Medulla oblongata (tissue), 1 donor: ENCODE results near the gene ETFB.
"Not testable (repeated sequence)": the region's sequence is repeated elsewhere in the genome, so short reads cannot be mapped to it uniquely, and the experiment has no call there.

Experiments used
- DNase-seq: peaks from one replicate; pipeline ENCODE4 v3.0.0-alpha.2; 2015; ENCODE audit errors: extremely low spot score

Gene ETFB

DNA sequence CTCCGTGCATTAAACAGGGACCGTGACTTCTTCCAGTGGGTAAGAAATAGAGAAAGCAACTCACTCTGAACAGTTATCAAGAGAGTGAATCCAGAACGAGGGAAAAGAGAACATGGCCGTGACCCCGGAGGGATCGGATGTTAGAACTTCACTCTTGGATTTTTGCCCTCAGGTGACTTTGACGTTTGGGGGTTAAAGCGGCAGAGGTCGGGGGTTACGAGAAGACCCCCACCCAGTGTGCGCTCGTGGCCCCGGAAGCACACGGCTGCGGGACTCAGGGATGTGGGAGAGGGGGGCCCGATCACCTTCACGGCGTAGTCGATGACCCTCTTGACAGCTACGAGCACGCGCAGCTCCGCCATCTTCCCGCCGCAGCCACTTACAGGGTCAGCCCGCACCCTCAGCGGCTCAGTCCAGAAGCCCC lies at the start of gene ETFB:
Gene ETFB, minus strand, starts transcription at position 424 of the 424 bp plus-strand sequence. Its CDS starts 62 bp downstream, at position 362.
- peak; percentile 45 for DNase-seq

DNA sequence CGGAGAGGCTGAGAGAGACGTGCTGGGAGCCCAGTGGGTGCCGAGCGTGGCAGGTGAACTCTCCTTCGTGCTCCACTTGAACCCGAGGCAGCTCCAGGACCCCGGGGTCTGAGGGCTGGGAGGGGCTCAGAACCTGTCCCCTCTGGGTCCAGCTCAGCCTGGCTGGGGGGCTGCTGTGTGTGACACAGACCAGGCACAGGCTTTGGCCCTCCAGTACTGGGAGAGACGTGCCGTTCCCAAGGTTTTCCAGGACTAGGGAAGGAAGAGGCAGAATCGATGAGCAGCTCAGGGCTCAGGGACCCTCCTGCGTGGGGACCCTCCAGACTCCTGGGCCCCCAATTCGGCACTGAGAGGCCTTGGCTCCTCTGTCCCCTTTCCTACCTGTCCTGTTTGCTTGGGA lies 49.0 kb upstream of the ETFB start:
- no peak for DNase-seq

GRCh38 chr19:51410950-51411748 lies 45.0 kb upstream of the ETFB start:
- no peak for DNase-seq

DNA sequence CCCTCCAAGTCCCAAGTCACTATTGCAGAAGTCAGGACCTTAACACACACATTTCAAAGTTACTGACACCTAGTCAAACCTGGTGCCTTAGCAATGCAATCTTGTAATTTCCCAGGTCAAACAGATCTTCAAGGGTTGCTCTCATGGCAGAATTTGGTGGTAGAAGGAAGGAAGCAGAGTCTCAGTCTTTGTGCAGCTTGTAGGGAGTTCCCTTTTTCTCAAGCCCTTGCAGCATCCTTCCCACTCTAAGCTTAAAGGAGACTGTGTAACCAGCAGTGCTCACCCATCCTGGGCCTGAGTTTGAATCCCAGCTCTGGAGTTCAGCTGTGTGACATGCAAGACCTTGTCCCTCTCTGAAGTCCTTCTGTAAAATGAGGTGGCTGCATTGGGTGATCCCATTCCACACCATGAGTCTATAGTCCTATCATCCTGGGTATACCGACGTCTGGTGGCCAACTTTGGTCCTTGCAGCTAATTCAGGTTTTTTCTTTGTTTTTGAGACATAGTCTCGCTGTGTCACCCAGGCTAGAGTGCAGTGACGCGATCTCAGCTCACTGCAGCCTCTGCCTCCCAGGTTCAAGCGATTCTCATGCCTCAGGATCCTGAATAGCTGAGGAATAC lies 41.4 kb upstream of the ETFB start:
- DNase-seq, result peak; percentile 60

- no peak for DNase-seq
Measured at GRCh38 chr19:51402117-51402516, 35.9 kb upstream of the ETFB start.

DNA sequence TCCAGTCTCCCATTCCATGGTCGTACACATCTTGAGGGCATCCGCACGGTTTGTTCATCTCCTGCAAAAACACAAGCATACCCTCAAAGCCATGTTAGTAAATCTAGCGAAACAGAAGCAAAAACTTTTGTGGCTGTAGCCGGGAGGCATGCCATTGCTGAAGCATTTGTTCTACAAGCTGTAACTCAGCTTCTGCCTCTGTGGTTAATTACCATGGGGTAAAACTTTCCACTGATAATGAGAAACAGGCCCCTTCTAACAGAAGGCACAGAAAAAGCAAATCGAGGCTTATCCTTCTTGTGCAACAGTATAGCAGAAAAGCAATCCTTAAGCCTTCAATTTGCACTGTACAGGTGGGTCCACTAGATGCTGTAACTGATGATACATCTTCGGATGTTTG lies 33.7 kb upstream of the ETFB start:
- DNase-seq, result not testable (repeated sequence)

DNA sequence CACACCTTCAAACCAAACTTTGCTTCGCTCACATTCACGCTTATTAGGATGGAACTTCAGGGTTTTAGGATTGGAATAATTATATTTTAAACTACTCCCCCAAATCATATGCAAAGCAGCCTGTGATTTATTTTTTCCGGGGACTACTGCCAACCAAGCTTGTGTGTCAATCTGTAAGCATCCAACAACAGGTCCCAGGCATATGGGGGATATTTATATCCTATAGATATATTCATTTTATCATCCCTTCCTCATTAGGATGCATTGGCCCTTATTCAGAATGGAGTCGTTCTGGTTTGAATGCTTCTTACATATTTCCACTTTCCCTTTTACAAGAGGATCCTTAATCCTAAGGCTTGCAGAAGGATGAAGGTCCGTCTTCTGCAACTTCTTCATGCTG lies 33.0 kb upstream of the ETFB start:
- DNase-seq, result no peak

GRCh38 chr19:51398096-51398704 lies 32.0 kb upstream of the ETFB start:
- DNase-seq, result peak; percentile 57

- not testable (repeated sequence) for DNase-seq
Measured at GRCh38 chr19:51397453-51397852, 31.3 kb upstream of the ETFB start.

- DNase-seq, result no peak
Measured at GRCh38 chr19:51396175-51396574, 30.0 kb upstream of the ETFB start.

GRCh38 chr19:51394050-51394836 lies 28.1 kb upstream of the ETFB start:
- DNase-seq, result peak; percentile 99

GRCh38 chr19:51392701-51393100 lies 26.5 kb upstream of the ETFB start:
- no peak for DNase-seq

DNA sequence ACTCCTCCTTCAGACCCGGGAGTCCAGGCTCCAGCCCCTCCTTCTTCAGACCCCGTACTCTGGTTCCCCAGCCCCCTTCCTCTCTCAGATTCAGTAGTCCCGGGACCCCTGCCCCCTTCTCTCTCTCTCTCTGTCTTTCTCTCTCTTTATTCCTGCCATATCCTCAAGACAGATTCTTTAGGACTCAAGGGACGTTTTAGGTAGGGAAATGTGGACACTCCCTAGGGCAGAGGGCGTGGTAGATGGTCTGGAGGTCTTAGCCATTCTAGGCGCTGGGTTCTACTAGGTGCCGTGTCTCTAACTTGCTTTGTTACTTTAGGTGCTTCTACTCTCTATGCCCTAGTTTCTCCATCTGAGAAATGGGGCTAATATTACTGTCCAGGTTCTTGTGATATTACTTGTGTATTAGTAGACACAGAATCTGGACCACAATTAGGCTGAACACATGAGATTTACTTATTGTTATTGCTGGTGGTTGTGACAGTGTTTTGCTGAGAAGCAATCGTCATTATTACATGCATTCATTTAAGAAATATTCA lies 25.0 kb upstream of the ETFB start:
- no peak for DNase-seq

GRCh38 chr19:51389143-51389542 lies 23.0 kb upstream of the ETFB start:
- no peak for DNase-seq

DNA sequence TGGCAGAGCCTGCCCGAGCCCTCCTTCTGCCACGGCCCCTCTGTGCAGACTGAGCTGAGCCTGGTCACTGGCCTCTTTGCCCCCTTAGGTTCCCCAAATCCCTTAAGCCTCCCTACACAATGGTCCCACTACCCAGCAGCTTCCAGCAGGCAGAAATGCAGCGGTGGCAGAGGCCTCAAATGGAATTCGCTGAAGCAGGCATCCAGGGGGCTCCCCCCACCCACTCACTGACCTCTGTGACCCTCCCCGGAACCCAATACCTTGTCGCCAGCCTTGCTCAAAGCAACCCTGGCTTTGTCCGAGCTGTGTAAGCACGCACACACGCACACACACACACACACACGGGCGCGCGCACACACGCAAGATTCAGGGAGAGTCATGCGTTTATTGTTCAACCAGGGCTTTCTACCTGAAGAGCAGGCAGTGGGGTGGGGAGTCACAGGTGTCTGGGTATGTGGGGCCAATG lies 21.8 kb upstream of the ETFB start, which contains the start of gene LIM2:
Gene LIM2, minus strand, starts transcription at position 51 of the 466 bp plus-strand sequence. CDS start 531 bp downstream, outside the sequence.
- no peak for DNase-seq

DNA sequence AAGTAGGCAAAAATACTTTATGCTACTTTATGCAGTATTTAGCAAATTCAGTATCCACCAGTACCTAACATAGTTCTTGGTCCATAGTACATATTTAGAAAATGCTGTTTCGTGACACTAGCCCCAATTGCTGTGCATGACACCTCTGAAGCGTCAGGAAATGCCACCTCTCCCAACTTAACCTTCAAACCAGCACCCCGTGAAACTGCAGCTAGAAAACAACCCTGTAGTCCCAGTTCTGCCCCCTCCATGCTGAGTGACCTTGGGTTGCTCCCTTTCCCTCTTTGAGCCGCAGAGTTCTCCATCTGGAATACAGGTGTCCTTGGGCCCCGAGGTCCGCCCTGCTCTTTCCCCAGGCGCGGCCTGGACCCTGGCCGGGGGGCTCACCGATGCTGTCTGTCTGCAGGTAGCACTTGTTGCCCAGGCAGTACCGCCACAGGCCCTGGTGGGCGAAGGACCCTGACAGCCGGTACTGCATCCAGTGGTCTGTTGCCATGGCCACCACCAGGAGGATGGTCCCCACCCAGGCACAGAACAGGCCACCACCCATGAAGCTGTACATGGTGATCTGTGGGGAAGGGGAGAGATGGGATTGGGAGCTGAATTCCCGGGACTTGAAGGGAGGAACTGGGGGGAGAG lies 20.8 kb upstream of the ETFB start:
- DNase-seq, result no peak

DNA sequence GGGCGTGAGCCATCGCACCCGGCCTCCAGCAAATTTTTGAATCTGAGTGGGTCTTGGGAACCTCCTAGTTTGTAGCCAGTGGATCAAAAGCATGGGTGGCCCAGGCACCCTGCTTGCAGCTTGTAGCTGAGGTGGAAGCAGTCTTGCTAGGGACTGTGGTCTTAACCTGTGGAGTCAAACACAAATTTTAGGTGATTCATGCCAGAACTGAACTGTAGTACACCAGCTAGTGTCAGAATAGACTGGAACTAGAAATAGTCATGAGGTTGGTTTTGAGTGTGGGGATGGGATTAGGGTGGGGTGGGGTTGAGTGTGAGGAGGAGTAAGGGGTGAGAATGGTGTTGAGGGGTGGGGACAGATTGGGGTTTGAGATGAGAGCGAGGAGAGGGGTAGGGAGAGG lies 15.8 kb upstream of the ETFB start:
- no peak for DNase-seq

GRCh38 chr19:51380379-51380778 lies 14.2 kb upstream of the ETFB start:
- no peak for DNase-seq

GRCh38 chr19:51377422-51377821 lies 11.2 kb upstream of the ETFB start:
- no peak for DNase-seq

DNA sequence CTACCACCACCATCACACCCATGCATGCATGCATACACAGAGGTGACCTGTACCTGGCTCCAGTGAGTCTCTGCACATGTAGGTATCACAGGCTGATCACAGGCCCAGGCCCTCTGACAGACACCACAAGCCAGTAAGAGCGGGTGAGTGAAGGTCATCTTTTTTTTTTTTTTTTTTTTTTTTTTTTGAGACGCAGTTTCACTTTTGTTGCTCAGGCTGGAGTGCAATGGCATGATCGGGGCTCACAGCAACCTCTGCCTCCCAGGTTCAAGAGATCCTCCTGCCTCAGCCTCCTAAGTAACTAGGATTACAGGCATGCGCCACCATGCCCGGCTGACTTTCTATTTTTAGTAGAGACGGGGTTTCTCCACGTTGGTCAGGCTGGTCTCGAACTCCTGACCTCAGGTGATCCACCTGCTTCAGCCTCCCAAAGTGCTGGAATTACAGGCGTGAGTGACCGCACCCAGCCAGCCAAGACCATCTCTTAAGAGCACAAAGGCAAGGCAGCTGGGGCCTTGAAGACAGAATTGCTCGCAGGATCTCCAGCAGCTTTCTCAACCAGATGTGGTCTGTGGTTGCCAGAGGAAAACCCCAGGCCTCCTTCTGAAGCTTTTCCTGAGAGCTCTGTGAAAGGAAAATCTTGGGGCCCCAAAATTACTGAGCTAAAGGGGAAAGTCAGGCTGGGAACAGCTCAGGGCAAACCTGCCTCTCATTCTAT lies 9.5 kb upstream of the ETFB start:
- no peak for DNase-seq
